Measurements from ENCODE around the gene RMI2.

GRCh38 chr16:11398136-11398535 is 52.9 kb downstream of the RMI2 start:
- TF ChIP-seq EP300 (IDR thresholded peaks at IDR 0.05) (no peak), CTCF (IDR thresholded peaks at IDR 0.05) (no peak), POLR2AphosphoS5 (IDR thresholded peaks at IDR 0.05) (no peak), POLR2A (IDR thresholded peaks at IDR 0.05) (no peak)
